Limb (tissue), 2 donors: ENCODE measurements around the gene ZDHHC24.
"Not testable (repeated sequence)": the region's sequence is repeated elsewhere in the genome, so short reads cannot be mapped to it uniquely, and the experiment has no call there.

Experiments used
- DNase-seq, 2 donors: peaks; one replicate each; pipeline ENCODE4 v3.0.0-alpha.2; 2016; ENCODE audit errors: extremely low spot score in 2 of 2

Gene ZDHHC24, protein sequence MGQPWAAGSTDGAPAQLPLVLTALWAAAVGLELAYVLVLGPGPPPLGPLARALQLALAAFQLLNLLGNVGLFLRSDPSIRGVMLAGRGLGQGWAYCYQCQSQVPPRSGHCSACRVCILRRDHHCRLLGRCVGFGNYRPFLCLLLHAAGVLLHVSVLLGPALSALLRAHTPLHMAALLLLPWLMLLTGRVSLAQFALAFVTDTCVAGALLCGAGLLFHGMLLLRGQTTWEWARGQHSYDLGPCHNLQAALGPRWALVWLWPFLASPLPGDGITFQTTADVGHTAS

DNA sequence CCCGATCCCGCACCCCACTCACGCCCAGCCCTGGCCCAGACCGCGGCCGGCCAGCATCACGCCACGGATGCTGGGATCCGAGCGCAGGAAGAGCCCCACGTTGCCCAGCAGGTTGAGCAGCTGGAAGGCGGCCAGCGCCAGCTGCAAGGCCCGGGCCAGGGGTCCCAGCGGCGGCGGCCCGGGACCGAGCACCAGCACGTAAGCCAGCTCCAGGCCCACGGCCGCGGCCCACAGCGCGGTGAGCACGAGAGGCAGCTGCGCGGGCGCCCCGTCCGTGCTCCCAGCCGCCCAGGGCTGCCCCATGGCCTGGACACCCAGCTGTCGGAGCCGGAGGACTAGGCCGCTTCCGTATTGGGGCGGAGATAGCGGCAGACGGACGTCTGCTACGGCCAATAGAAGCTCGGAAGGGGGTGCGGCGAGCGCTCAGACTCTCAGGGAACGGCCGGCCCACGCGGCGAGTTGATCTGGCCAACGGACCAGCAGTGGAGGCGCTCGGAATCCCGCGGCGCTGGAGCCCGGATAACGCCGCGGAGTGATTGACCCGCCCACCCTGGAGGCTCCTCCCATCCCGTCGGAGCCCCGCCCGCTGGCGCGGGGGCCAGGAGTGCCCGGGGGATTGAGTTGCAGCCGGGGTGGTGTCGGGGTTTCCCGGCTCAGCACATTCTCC, at the start of gene ZDHHC24:
Gene ZDHHC24, minus strand, starts transcription at position 348 of the 667 bp plus-strand sequence. Its CDS starts 45 bp downstream, at position 303.
- peak; percentile 86 to 93 for DNase-seq

DNA sequence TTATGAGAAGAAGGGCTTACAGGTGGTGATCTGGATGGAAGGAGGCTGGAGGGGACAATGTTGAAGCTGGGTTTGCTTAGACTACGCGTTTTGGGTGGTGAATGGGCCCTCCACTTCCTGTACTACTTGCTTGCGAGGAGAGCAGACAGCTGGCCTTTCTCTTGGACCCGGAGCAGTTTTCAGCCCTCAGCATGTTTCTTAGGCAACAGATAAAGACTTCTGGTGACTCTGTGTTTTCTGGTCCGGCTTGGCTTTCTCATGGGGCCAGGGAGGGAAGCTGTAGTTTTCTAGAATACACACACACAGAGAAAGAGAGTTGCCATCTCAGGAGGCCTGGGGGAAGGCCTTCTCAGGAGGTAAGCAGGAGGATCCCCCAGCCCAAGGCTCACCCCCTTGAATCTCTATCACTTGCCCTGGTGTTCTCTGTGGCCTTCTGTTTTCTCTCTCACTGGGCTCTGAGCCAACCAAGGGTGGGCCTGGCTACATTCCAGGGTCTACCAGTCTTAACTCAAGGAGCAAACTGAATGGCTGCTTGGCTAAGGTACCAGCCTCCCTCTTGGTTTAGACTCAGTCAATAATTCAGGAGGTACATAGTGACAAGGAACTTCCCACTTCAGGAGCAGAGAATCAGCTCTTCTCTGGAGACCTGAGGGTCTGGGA, 49.5 kb upstream of the ZDHHC24 start:
- peak in 1 of 2 donors; percentile 52 for DNase-seq

DNA sequence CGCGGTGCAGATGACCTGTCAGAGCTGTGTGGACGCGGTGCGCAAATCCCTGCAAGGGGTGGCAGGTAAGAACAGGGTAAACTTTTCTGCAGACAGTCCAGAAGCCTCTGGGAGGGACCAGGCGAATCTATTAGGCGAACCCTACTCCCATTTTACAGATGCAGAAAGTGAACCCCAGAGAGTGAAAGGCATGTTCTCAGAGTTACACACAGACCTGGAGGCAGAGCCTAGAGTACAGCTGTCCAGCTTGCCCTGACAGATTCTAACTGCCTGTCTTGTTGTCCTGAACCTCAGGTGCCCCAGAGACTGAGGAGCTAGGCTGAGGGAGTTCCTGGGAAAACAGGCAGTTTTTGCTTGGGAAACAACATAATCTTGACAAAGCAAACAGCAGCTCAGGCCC, 47.8 kb upstream of the ZDHHC24 start:
- no peak for DNase-seq

DNA sequence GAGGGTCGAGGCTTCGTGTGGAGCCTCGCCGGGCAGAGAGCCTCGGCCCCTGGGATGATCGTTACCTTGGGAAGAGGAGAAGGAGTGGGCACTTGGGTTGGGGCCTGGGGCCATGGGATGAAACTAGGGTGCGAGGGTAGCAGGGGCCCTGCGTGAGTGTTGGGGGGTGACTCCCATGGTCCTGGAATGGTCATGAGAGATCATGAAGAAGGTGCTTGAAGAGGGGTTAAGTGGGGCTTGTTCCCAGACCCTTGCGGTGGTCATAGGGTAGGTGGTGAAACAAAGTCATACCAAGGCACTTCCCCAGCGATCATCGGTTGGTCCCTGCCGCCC, 47.4 kb upstream of the ZDHHC24 start:
- DNase-seq, result no peak

DNA sequence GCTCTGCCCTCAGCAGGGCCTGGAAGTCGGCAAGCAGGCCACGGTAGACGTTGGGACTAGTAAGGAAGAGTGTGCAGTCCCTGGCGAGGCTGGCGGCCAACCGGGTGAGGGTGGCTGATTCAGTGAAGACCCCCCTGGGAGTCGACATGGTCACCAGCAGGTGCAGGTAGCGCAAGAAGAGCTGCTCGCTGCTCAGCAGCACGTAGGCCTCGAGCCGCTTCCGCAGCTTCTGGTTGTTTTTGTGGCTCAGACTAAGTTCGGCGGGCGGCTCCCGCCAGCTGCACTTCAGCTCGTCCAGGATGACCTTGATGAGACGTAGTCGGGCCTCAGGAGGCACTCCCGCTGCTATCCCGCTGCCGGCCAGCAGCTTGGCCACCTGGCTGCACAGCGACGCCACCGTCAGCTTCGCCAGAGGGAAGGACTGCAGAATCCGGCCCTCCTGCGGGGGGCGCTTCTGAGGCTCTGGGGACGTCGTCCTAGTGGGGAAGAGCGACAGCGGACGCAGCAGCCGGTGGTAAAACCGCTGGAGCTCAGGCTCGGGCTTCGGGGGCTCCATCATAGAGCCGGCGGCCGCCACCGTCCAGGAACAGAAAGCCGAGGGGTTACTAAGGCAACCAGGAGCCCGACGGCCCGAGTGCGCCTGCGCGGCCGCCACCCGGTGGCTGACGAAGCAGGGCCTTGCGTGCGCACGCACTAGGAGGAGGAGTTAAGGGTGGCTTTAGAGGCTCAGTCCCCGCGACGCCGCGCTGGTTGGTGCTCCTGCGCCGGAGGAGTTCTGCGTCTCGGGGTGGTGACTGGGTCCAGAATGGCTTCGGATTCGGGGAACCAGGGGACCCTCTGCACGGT, 46.8 kb upstream of the ZDHHC24 start, which contains the start of the genes CCDC87 and CCS:
Gene CCDC87, minus strand, starts transcription at position 607 of the 846 bp plus-strand sequence. Its CDS starts 48 bp downstream, at position 559.
Gene CCS, plus strand, starts transcription at position 729 of the 846 bp plus-strand sequence. Its CDS starts 77 bp downstream, at position 806.
- DNase-seq, result peak; percentile 96 to 97

DNA sequence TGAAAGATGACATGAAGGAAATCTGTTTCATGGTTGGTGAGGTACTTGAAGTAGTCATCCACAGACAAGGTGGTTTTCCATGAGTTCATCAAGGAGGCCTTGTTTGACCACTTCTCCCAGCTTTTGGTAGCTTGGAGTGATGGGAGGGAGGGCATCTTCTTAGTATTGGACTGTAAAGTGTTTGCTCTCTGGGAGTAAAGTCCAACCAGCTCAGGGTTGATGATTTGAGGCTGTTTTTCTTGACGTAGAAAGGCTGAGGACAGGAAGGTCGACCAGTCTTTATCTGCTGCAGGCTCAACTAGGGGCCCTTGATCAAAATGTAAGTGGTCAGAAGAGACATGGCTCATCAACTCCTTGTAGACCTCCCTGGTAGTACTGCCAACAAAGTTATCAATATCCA, 45.3 kb upstream of the ZDHHC24 start:
- no peak for DNase-seq

DNA sequence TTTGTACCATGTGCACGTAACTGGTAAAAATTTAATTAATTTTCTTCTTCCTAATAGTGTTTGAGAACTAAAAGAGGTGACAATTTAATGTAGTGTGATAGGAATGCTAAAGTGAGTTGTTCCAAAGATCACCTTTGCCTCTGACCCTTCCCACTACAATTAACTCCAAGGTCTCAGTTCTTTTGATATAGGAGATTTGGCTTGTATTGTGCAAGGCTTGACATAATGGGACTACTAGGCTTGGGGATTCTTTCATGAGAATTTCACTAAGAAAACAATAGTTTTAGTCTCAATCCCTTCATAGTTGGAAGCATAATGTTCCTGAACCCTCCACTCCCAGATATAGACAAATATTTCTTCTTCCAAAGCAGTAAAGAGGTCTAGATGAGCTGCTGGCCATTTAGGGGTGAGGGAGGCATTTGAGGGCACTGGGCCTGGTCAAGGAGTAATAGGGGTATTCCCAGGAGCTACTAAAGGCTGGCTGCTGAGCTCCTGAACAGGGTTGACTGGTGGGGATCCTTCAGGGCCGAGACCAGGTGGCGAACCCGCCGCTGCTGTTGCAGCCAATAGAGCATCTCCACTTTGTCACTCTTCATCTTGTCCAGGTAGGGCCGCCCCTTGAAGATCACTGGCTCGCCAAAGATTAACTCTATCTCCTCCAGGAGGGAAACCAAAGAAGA, 44.3 kb upstream of the ZDHHC24 start:
- no peak for DNase-seq

DNA sequence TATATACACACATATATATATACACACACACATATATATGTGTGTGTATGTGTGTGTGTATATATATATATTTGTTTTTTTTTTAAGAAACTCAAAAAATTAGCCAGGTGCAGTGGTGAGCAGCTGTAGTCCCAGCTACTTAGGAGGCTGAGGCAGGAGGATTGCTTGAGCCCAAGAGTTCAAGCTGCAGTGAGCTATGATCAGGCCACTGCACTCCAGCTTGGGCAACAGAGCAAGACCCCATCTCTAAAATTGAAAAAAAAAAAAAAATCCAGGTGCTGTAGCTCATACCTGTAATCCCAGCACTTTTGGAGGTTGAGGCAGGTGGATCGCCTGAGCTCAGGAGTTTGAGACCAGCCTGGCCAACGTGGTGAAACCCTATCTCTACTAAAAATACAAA, 43.5 kb upstream of the ZDHHC24 start:
- not testable (repeated sequence) for DNase-seq

DNA sequence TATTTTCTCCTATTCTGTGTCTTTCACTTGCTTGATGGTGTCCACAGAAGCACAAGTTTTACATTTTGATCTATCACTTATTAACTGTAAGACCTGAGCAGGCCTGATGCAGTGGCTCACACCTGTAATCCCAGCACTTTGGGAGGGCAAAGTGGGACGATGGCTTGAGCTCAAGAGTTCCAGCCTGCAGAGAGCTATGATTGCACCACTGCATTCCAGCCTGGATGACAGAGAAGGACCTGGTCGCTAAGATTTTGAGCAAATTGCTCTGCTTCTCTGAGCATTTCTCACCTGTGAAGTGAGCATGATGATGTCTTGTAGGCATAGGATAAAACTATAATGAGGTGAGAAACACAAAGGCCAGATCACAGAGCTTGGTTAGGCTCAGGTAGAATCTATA, 40.3 kb upstream of the ZDHHC24 start:
- DNase-seq, result no peak

DNA sequence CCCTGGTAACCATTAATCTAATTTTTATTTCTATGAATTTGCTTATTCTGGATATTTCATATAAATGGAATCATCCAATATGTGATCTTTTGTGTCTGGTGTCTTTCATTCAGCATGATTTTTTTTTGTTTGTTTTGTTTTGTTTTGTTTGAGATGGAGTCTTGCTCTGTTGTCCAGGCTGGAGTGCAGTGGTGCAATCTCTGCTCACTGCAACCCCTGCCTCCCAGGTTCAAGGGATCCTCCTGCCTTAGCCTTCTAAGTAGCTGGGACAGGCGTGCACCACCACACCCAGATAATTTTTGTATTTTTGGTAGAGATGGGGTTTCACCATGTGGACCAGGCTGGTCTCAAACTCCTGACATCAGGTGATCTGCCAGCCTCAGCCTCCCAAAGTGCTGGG, 39.6 kb upstream of the ZDHHC24 start:
- DNase-seq, result not testable (repeated sequence)

DNA sequence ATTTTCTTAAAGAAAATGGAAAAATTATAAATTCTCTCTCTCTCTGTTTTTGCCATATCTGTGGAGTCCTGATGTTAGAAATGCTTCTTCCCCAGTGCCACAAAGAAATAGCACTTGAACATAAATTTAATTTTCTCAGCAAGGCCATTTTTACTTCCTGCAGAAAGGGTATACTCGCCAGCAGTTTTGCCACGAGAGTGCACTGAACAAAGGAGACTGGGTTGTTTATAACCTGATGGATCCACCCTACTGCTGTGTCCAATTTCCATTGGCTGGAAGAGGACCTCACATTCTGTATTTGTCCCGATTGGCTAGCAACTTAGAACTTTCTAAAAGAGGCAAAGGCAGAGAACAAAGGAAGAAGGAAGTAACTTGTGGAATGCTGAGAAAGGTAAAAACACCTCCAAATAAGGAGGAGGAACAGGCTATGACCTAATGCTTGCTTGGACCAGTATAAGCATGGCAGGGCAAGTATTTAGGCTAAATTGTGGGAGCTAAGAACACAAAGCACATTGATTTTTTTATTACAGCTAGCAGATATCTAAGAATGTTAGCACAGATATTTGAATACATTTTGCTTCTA, 36.8 kb upstream of the ZDHHC24 start:
- not testable (repeated sequence) for DNase-seq

DNA sequence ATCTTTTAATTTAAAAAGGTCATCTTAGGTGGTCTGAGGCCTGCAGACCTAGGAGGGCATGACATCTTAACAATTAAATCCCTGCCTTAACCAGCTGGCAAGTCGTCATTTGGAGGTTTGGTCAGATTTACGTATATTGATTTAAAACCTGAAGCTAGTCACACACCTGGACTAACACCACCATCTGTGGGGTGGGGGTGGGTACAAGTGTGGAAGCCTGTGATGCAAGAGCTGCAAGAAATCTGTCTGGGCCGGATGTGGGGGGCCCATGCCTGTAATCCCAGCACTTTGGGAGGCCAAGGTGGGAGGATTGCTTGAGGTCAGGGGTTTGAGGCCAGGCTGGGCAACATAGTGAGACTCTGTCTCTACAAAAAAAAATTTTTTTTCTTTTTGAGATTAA, 35.4 kb upstream of the ZDHHC24 start:
- no peak for DNase-seq

DNA sequence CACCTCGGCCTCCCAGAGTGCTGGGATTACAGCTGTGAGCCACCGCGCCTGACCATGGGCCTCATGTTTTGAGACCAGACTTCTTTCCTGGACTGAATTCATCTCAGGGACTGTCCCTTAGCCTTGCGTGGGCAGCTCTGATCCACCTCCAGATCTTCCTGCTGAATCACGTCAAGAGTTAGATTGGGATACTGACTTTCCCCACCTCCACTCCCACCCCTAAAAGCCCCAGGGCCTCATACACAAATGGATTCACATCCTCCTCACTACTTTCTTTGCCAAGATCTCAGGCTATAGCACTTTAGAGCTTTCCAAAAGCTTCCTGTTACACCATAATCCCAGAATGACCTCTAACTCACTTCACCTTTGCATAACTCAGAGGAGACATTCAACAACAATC, 35.0 kb upstream of the ZDHHC24 start:
- no peak for DNase-seq

DNA sequence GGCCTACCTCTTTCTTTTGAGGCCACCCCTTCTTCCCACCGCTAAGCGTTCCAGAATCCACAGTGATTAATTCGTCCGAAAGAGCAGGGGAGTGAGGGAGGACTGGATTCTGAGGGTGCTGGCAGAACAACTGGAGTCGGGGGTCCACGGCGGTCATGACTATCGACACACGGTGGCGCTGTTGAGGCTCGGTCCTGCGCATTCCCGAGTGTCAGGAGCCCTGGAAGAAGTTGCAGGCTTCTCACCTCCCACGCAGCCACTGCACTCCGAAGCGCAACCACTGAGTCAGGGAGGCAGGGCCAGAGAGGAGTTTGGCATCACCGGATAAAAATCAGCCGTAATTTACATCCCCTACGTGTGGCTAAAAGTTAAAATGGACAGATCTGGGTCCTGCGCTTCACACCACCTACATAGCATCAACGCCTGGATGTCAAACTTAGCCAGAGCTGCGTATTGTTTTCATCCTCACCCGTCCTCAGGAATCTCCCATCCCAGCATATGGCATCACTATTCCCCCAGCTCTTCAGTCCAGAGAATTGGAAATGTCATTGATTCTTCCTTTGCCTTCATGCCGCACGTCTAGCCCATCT, 33.3 kb upstream of the ZDHHC24 start:
- DNase-seq, result peak; percentile 71 to 88

DNA sequence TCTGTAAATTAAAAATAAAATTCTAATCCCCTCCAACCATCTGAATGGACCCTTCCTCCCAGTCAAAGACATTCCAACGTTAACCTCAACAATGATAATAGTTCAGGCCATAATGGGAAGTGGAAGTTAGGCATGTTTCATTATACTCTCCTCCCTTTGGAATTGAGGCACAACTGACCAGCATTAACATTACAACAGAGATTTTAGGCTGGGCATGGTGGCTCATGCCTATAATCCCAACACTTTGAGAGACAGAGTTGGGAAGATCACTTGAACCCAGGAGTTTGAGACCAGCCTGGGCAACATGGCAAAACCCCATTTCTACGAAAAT, 25.0 kb upstream of the ZDHHC24 start:
- no peak for DNase-seq

DNA sequence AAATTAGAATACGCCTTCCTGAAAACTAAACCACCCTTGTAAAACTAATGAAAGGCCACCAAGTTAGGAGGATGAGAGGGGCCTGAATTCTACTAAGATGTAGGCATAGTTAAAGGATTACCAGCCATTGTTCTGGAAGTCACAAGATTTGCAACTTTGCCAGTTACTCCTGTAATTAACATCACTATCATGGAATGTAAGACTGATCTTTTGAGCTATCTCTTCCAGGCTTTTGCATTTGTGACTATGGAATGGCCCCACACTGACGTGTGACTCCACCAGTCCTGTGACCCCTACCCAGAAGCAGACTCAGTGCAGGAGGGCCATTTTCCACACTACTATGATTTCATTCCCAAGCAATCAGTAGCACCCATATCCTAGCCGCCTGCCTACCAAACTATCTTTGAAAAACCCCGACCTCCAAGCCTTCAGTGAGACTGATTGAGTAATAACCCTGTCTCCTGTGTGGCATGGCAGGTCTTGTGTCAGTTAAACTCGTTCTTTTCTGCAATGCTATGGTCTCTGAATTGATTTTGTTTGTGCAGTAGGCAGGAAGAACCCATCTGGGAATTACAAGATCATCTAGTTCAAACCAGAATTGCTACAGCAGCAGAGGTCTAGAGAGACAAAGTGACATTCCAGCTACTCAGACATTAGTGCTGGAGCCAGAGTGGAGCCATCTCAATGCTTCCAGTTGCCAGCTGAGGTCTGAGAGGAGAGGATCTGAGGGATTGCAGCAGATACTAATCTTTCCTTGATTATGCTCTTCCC, 24.4 kb upstream of the ZDHHC24 start:
- DNase-seq, result no peak

DNA sequence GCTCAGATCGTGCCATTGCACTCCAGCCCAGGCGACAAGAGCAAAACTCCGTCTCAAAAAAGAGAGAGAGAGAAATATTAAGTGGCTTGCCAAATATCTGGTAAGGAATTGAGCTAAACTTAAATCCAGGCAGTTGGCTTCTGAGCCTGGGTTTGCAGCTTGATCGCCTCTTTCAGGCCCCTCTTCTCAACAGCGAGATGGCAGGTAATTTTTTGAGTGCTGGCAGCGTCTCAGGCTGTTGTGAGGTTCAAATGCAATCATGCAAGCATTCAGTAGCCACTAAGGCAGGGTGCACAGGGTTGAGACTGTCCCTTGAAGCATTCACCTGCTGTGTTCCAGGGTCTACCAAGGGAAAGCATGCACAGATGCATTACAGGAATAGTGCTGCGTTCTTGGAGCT, 23.2 kb upstream of the ZDHHC24 start:
- no peak for DNase-seq

DNA sequence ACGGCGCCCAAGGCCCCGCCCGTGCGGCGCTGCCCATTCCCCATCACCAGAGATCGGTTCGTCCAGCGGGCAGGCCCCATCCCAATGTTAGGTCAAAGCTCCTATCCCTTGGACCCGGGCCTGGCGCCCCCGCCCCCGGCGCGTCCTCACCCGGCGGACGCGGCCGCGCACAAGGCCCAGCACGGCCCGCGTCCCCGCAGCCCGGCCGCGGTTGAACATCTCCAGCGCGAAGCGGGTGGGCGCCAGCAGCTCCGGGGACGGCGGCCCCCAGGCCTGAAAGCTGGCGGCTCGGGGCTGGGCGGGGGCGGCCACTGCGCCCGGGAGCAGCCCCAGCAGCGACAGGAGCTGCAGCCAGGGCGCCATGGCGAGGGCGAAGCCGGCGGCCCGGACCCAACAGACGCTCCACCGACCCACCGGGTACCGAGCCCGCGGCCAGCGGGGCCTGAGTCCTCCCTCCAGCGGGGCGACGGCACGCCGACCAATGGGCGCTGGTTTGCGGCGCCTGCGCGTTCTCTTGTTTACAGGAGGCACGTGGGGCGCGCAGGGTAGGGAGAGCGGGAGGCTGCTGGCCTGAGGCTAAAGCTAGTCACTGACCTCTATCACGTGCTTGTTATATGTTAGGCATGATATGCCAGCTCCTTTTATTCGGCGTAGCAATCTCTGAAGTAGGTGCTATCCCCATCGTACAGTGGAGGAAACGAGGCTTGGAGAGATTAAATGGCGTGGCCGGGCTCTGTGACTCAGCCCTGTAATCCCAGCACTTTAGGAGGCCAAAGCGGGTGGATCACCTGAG, 22.5 kb upstream of the ZDHHC24 start, which contains the start of gene CTSF:
Gene CTSF, minus strand, starts transcription at position 483 of the 793 bp plus-strand sequence. Its CDS starts 120 bp downstream, at position 363.
- DNase-seq, result peak; percentile 63 to 87

DNA sequence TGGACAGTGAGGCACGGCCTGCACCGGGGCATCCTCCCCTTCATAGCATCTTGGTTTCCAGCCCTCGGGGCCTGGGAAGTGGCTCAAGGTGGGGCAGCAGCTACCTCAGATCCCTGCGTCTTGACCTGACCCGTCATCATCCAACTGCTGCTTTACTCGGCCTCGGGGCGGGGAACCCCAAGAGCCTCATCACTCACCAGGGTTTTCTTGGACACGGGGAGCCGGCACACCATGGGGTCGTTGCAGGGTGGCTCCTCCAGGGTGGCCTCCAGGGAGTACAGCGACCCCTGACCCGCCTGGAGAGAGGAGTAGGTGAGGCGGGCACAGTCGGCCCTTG, 21.9 kb upstream of the ZDHHC24 start:
- DNase-seq, result no peak
